ENCODE measurements around the gene RHOG.

The RHOG gene

DNA sequence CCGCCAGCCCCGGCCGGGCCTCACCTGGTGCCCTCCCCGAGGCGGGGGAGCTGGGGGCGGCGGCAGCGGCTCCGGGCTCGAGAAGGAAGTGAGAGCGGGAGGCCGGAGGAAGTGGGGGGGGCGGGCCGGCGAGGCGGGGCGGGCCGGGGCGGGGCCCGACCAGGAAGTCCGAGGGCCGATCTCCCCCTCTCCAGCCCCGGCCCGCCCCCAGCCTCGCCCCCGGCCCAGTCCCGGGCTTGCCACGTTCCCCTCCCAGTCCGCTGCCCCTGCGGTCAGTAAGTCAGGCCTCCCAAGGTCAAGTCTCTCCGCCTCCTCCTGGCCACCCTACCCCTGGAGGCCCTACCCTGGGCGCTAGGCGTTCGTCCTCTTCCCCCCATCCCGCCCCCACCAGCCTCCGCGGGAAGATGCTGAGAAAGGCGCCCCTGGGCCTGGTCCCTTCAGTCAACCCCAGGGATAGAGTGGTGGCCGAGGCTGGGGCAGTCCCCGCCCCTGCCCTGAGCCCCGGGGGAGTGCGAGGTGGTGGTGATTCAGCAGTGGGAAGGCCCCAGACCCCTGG is at the start of gene RHOG:
TSS of gene RHOG (minus strand) at position 90 of the 556 bp plus-strand sequence. CDS start 12,821 bp downstream, outside the sequence.
- DNase-seq, result peak; percentile 32

DNA sequence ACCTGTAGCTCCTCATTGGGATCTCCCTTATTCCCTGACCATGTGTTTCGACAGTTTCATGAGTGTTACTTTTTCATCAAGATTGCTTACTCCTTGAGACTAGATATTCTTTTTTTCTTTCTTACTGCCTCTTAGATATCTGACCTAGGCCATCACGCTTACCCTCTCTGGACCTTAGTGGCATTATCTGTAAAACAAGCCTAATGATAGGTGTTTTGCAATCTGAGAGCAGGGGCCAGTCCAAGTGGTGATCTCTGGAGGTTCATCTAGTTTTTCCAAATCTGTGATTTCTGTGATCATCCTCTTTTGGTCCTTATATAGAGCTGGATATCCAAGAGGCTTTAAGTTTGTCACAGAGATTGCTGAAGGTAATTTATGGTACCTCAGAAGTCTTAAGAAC is 49.3 kb upstream of the RHOG start:
- DNase-seq, result no peak

GRCh38 chr11:3888876-3889275 is 48.1 kb upstream of the RHOG start:
- no peak for DNase-seq

- DNase-seq, result no peak
These were observed 46.2 kb upstream of the RHOG start for GRCh38 chr11:3886985-3887384.

DNA sequence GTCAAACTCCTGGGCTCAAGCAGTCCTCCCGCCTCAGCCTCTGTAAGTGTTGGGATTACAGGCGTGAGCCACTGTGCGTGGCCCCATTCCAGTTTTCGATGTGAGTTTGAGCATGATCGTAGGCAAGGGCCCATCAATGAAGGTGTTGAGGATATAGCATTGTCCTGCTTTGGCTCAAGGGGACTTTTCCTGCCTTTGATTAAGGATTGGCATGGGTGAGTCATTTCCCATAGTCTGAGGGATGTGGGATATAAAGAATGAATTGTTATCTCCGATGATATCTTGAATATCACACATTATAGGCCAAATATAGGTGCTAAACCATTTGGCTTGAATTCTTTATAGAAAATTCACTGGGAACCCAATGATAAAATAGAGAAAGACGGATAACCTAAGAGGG is 45.1 kb upstream of the RHOG start:
- DNase-seq, result no peak

GRCh38 chr11:3882655-3883054 is 41.9 kb upstream of the RHOG start:
- no peak for DNase-seq

GRCh38 chr11:3880724-3881123 is 40.0 kb upstream of the RHOG start:
- no peak for DNase-seq

DNA sequence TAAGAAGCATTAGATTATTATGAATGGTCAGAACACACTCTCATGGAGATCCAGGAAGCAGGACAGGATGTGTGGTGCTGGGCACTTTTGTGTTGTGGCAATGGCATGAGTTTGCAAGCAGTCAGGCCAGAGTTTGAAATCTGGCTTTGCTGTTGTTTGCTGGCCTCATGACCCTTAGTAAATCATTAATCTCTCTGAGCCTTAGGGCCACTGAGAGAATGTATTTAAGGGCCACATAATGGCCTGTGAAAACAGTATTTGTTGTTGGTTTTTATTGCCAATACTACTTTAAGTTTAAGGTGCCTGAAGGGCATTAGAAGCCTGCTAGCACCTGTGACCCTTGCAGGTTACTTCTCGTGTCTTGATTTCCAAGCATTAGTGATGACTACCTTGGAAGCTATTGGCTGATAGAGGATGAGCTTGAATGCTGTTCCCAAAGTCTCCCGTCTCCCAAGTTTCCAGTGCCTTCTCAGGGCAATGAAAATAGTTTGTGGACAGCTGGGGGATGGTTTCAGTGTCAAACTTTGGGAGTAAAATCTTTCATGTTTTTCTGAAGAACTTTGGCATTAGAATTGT is 39.3 kb upstream of the RHOG start:
- DNase-seq, result no peak

DNA sequence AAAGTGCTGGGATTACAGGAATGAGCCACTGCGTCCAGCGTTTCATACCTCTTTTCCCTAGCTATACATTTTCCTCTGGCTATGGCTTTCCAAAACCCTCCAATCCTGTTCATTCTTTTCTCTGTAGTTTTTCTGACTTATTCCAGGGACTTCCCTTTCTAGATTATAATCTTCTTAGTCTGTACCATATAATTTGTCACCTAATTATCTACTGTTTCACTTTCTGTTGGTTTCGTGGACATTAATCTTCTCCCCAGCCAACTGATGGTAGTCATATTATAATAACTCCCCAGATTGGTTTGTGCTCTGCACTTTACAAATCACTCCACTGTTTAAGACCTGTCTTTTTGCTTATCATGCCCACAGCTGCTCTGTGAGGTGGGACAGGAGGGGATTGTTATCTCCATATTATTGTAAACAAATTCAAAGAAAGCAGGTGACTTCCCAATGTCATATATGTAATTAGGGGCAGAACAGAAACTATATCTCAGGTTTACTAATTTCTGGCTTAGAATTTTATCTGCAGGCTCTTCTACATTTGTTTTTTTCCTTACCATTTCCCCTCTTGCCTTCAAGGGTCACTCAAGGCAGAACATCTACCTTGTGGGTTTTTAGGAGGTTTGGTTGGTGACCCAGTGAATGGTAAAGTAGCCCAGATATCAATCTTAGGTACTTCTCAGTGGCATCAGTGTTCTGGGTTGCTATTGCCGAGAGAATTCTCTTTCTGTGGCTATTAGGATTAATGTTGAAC is 38.6 kb upstream of the RHOG start:
- DNase-seq, result no peak

DNA sequence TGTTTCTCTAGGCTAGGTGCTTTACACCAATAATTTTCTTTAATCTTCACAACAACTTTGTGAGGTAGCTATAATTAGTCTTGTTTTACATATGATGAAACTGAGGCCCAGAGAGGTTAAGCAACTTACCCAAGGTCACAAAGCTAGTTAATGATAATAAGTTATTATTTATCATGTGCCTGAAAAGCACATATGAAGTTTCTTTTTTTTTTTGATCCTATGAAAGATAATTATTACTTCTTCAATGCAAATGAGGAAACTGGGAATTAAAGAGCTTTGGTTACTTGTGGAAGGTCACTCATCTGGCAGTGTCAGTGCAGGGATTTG is 37.5 kb upstream of the RHOG start:
- DNase-seq, result no peak

- no peak for DNase-seq
These were observed 36.9 kb upstream of the RHOG start for GRCh38 chr11:3877364-3878257.

- DNase-seq, result no peak
These were observed 35.9 kb upstream of the RHOG start for GRCh38 chr11:3876613-3877012.

DNA sequence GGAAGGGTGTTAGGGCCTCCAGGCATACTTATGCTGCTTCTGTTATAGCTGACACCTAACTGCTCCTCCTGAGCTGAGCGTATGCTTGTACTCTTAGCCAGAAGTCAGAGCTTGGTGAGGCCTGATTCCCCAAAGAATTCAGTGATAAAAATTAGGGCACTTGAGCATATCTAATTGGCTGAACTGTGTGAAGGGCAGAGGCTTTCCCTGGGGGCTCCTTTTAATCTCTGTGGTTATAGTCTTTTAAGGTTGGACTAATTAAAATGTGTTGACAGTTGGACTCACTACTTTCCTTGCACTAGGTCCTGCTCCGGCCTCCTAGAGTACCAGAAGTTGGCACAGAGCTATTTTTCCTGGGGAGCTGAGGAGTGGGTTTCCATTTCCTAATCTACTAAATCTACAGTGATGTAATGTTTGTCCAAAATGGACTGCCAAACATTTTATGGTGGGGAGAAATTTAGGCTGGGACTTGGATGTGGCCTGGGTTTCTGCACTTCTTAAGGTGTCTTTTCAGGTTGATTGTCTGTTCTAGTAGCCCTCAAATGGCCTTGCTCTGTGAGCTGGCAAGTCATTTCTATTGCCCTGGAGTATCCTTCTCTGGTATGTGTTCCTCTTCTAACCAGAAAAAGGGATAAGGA is 33.1 kb upstream of the RHOG start:
- no peak for DNase-seq

DNA sequence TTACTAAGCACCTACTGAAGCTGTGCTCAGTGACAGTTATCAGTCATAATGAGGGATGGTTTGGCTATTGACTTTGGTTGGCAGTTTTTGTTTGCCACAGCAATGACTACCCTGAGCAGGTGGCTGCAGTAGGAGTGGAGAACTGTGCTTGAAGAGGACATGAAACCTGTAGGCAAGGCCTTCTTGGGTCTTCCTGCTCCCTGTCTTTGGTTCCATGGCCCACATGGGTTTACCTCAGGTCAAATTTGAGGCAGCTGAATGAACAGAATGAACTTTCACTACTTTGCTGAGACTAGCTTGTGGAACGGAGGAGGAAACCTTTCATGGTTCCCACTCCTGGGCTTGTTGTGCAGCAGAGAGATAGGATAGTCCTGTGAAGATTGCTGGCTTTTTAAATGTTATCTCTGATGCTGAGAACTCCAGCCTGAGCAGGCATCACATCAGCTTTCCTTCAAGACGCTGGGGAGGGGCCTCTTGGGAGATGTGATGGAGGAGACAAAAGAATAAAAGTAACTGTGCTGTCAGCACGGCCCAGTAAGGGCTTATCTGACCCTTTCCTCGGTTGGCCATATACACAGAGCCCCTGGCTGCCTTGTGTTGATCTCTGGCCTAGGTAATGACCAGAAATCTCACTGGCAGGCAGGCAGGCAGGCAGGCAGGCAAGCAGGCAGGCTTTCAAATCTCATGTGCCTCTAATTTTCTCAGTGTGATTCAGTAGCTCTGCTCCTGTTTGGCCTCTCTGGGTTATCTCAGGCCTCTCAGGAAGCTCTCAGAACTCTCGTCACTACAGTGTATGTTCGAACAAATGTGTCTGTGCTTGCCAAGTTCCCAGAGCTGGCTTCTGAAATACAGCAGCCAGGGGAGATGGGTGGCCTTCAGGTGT is 26.7 kb upstream of the RHOG start:
- DNase-seq, result no peak

- no peak for DNase-seq
These were observed 26.1 kb upstream of the RHOG start for GRCh38 chr11:3866836-3867208.

GRCh38 chr11:3866206-3866605 is 25.4 kb upstream of the RHOG start:
- no peak for DNase-seq

DNA sequence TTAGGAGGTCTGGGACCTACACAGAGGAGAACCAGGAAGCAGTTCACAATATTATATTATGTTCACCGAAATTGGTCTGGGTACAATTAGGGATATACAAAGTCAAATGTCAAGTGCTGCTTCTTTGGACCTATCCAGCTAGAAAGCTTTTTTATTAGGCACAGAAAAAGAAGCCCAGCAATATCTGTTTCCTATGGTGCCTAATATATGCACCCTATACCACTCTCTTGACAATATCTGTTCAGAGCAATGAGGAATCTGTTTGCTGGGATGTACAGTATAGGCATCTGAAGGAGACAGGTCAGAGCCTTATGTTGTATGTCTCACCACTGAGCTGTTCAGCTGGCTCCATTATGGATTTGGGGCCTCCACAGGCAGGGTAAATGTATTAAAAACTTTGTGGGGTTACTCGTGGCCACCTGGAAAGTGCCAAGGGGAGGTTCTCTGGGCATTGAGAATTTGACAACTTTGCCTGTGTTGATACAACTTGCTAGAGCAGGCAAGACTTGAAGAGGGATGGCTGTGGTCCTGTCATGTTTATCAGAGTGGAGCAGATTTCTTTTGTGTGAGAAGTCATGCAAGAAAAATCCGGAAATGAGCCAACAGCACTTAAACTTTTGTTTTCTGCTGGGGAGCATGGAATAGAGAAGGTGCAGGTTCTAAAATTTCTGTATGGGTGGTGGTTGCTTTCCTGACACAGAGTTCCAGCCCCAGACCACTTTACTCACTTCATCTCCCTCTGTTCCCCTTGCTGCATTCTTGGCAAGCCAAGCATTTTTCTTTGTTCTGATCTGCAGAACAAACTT is 24.8 kb upstream of the RHOG start:
- no peak for DNase-seq

GRCh38 chr11:3861683-3862082 is 20.9 kb upstream of the RHOG start:
- DNase-seq, result no peak

- peak; percentile 78 for DNase-seq
These were observed 20.2 kb upstream of the RHOG start for GRCh38 chr11:3860898-3861393.

GRCh38 chr11:3860375-3860774 is 19.6 kb upstream of the RHOG start:
- DNase-seq, result no peak

DNA sequence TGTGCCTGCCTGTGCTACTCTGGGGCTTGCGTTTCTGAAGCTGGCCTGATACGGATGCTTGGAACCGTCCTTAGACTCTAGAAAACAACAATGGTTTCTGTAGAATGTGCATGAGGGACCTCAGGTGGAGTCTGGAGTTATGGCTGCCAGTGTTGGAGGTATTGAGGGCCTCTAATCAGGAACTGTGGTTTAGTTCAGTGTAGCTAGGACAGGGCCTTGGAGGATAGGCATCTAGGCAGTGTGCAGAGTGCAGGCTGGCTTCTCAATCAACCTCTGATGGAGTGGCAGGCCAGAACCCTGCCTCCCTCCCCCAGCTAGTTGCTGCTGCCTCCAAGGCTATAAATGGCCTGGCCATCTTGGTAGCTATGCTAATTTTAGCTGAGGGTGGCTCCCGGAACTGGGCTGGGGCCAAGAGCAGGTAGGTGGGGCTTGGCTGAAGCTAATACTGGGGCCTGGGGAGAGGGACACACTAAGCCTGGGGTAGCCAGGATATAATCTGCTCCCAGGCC is 18.7 kb upstream of the RHOG start:
- peak; percentile 64 for DNase-seq
